ENCODE results near the gene NCBP2. TPM values are rescaled to one million over a fixed set of nuclear protein-coding genes. Genes with fewer than 3 reads are reported as not detected.

The NCBP2 gene
- total and polyA plus RNA-seq, 2 donors (not counting 3 experiments of a cell fraction or from before 2014, with no cell fraction given): 31.2 to 76.1 TPM

- H3K9ac ChIP-seq (replicated peaks; ENCODE audit: extremely low read depth, insufficient read depth, low read length): no peak overlapping the region
- H3K4me1 ChIP-seq (ENCODE audit: control insufficient read depth, extremely low read depth, insufficient read depth, low read length): no peaks in the 10 kb centered on the region
- BruUV-seq (replicated peaks): no TSS peak
- TF ChIP-seq POLR2AphosphoS5 (IDR thresholded peaks at IDR 0.05; ENCODE audit: insufficient read depth, low read depth, low read length) (no peak), MAX (IDR thresholded peaks at IDR 0.05; ENCODE audit: insufficient read depth, insufficient read length) (no peak), EZH2 (IDR thresholded peaks at IDR 0.05; ENCODE audit: borderline replicate concordance, low read depth, low read length, severe bottlenecking) (no peak), JUN (IDR thresholded peaks at IDR 0.05; ENCODE audit: borderline replicate concordance, insufficient read depth, insufficient read length, low read depth) (no peak)
- H3K36me3 ChIP-seq (ENCODE audit: control insufficient read depth in 2 of 2, extremely low read depth in 1 of 2, insufficient read depth in 2 of 2, low read length in 2 of 2): peaks cover 4% of the 10 kb centered on the region in 2 experiments
- no peak overlapping the region for H3K4me2 ChIP-seq (ENCODE audit: insufficient read depth, low read length)
- H3K4me3 ChIP-seq (replicated peaks in 1 of 3; ENCODE audit: insufficient read depth in 1 of 3, low read depth in 1 of 3, low read length in 3 of 3): no peak overlapping the region
- FAIRE-seq (no peak), DNase-seq (ENCODE audit: low read depth, low spot score) (no peak)
- H3K27me3 ChIP-seq (ENCODE audit: control insufficient read depth in 2 of 2, insufficient read depth in 2 of 2, low read length in 2 of 2): no peaks in the 10 kb centered on the region
- no peaks in the 10 kb centered on the region for H3K9me3 ChIP-seq (replicated peaks; ENCODE audit: control insufficient read depth, insufficient read depth, low read length)
- no peaks in the 10 kb centered on the region for H4K20me1 ChIP-seq (replicated peaks; ENCODE audit: control insufficient read depth, extremely low read depth, insufficient read depth, low read length)
- no peak overlapping the region for H2AFZ ChIP-seq (ENCODE audit: low read depth, low read length)
- dilution Hi-C loops (cut with MboI; ENCODE audit: extremely low pct_ligation_motif_present, low sequenced_read_pairs) (no loop called here), intact Hi-C loops (cut with micrococcal nuclease) (no loop called here)
- H3K9me1 ChIP-seq (replicated peaks; ENCODE audit: control insufficient read depth, extremely low read depth, insufficient read depth, low read length): no peaks in the 10 kb centered on the region
- POLR2A ChIA-PET: no interaction called here
- H3K79me2 ChIP-seq (ENCODE audit: control insufficient read depth, insufficient read depth, low read length): peaks cover 47% of the 10 kb centered on the region
- CTCF ChIA-PET: interaction anchor here (0.6 kb wide), 1 partner anchor 798 kb away, joined by 3 read pairs; no protein-coding TSS in a partner anchor
- H3K27ac ChIP-seq (ENCODE audit: insufficient read depth, low read depth, low read length): no peak overlapping the region
Measured at GRCh38 chr3:196889844-196890708, 52.3 kb downstream of the NCBP2 start.

GRCh38 chr3:196886144-196886543 is 56.2 kb downstream of the NCBP2 start:
- peak; percentile 21 for FAIRE-seq

More at GRCh38 chr3:196886144-196886543, 56.2 kb downstream of the NCBP2 start:
- POLR2A ChIA-PET: interaction anchor here (0.6 kb wide), 1 partner anchor 146 kb away, joined by 8 read pairs; no protein-coding TSS in a partner anchor
- no peak overlapping the region for H3K4me2 ChIP-seq (ENCODE audit: insufficient read depth, low read length)
- H3K27ac ChIP-seq (ENCODE audit: insufficient read depth, low read depth, low read length): no peak overlapping the region
- dilution Hi-C loops (cut with MboI; ENCODE audit: extremely low pct_ligation_motif_present, low sequenced_read_pairs) (no loop called here), intact Hi-C loops (cut with micrococcal nuclease) (no loop called here)
- no peak overlapping the region for H3K9ac ChIP-seq (replicated peaks; ENCODE audit: extremely low read depth, insufficient read depth, low read length)
- H3K36me3 ChIP-seq (ENCODE audit: control insufficient read depth in 2 of 2, extremely low read depth in 1 of 2, insufficient read depth in 2 of 2, low read length in 2 of 2): peaks cover 4% of the 10 kb centered on the region in 2 experiments
- TF ChIP-seq POLR2AphosphoS5 (IDR thresholded peaks at IDR 0.05; ENCODE audit: insufficient read depth, low read depth, low read length): no peak
- TF ChIP-seq MAX (IDR thresholded peaks at IDR 0.05; ENCODE audit: insufficient read depth, insufficient read length): no peak
- TF ChIP-seq POLR2A (IDR thresholded peaks at IDR 0.05; ENCODE audit: low read depth, low read length): no peak
- no peak for TF ChIP-seq MYC (IDR thresholded peaks at IDR 0.05; ENCODE audit: low read depth, low read length)
- no peaks in the 10 kb centered on the region for H4K20me1 ChIP-seq (replicated peaks; ENCODE audit: control insufficient read depth, extremely low read depth, insufficient read depth, low read length)
- H3K4me1 ChIP-seq (ENCODE audit: control insufficient read depth, extremely low read depth, insufficient read depth, low read length): no peaks in the 10 kb centered on the region
- H3K79me2 ChIP-seq (ENCODE audit: control insufficient read depth, insufficient read depth, low read length): peaks cover 41% of the 10 kb centered on the region
- DNase-seq (ENCODE audit: low read depth, low spot score): no peak
- H3K4me3 ChIP-seq (replicated peaks in 1 of 3; ENCODE audit: insufficient read depth in 1 of 3, low read depth in 1 of 3, low read length in 3 of 3): no peak overlapping the region
- no peaks in the 10 kb centered on the region for H3K9me1 ChIP-seq (replicated peaks; ENCODE audit: control insufficient read depth, extremely low read depth, insufficient read depth, low read length)
- no peak overlapping the region for H2AFZ ChIP-seq (ENCODE audit: low read depth, low read length)
- BruUV-seq (replicated peaks): no TSS peak
- no peaks in the 10 kb centered on the region for H3K9me3 ChIP-seq (replicated peaks; ENCODE audit: control insufficient read depth, insufficient read depth, low read length)
- CTCF ChIA-PET: no interaction called here
- no peaks in the 10 kb centered on the region for H3K27me3 ChIP-seq (ENCODE audit: control insufficient read depth in 2 of 2, insufficient read depth in 2 of 2, low read length in 2 of 2)

Other genes starting within 250 kb of the NCBP2 start
- gene CEP19, start 230.3 kb downstream of the NCBP2 start, total RNA-seq: 1.2 and 1.6 TPM in 2 replicates
- gene CEP19, start 230.3 kb downstream of the NCBP2 start, polyA plus RNA-seq: 0.53 and 0.87 TPM in 2 replicates
- 12.4 and 14.0 TPM in 2 replicates for gene PIGX, start 230.2 kb downstream of the NCBP2 start, total RNA-seq
- gene PIGX, start 230.2 kb downstream of the NCBP2 start, polyA plus RNA-seq: 6.6 and 9.2 TPM in 2 replicates
- gene PAK2, start 202.7 kb downstream of the NCBP2 start, total RNA-seq: 85.8 and 98.9 TPM in 2 replicates
- gene PAK2, start 202.7 kb downstream of the NCBP2 start, polyA plus RNA-seq: 17.6 and 22.6 TPM in 2 replicates
- 31.1 and 33.5 TPM in 2 replicates for gene SENP5, start 74.6 kb downstream of the NCBP2 start, total RNA-seq
- 7.4 and 7.9 TPM in 2 replicates for gene SENP5, start 74.6 kb downstream of the NCBP2 start, polyA plus RNA-seq
- gene PIGZ, start 26.3 kb upstream of the NCBP2 start, total RNA-seq: 5.1 and 6.0 TPM in 2 replicates
- gene PIGZ, start 26.3 kb upstream of the NCBP2 start, polyA plus RNA-seq: 6.5 and 7.0 TPM in 2 replicates
- gene MELTF, start 87.3 kb upstream of the NCBP2 start, total RNA-seq: 1.3 and 2.3 TPM in 2 replicates
- gene MELTF, start 87.3 kb upstream of the NCBP2 start, polyA plus RNA-seq: 0.59 and 1.2 TPM in 2 replicates

All from endothelial cell of umbilical vein (primary cell).